ENCODE measurements around the gene PHF12. TPM values are rescaled to one million over a fixed set of nuclear protein-coding genes. Genes with fewer than 3 reads are reported as not detected.

Gene PHF12
- total and polyA plus RNA-seq, 10 of the 15 experiments (the other 5 are each of a cell fraction or from before 2014, with no cell fraction given), result 1.3 to 43.9 (median 19.2) TPM

- TF ChIP-seq PKNOX1 (IDR thresholded peaks at IDR 0.05) (peak; percentile 42), EGR1 (IDR thresholded peaks at IDR 0.05; ENCODE audit: borderline replicate concordance in 1 of 2, low read depth in 2 of 2, low read length in 2 of 2) (peak; percentile 90 to 98), HCFC1 (IDR thresholded peaks at IDR 0.05; ENCODE audit: low read length) (peak; percentile 55), ZNF687 (IDR thresholded peaks at IDR 0.05) (peak; percentile 89), ZNF592 (IDR thresholded peaks at IDR 0.05) (peak; percentile 92), HDAC6 (IDR thresholded peaks at IDR 0.05; ENCODE audit: unreplicated experiment) (peak; percentile 58), TARDBP (IDR thresholded peaks at IDR 0.05; ENCODE audit: borderline replicate concordance) (no peak; the same call in 1 of the 2 replicates), LARP7 (IDR thresholded peaks at IDR 0.05) (peak; percentile 99), YY1 (IDR thresholded peaks at IDR 0.05; ENCODE audit: low read depth, low read length) (peak; percentile 82), ZSCAN29 (IDR thresholded peaks at IDR 0.05) (peak; percentile 78), ZNF384 (IDR thresholded peaks at IDR 0.05; ENCODE audit: borderline replicate concordance, low read depth, low read length) (peak; percentile 42; the same call in 1 of the 2 replicates), JUND (IDR thresholded peaks at IDR 0.05; ENCODE audit: low read depth, low read length) (peak; percentile 57; the same call in 1 of the 2 replicates), ZNF24 (IDR thresholded peaks at IDR 0.05) (peak; percentile 74; the same call in 1 of the 2 replicates), MLLT1 (IDR thresholded peaks at IDR 0.05) (0 out of 2 replicates have a peak, but pooled peaks have one; percentile 10), RELB (IDR thresholded peaks at IDR 0.05; ENCODE audit: low read depth) (0 out of 2 replicates have a peak, but pooled peaks have one; percentile 29)
Observed at GRCh38 chr17:28902819-28903545, 48.3 kb downstream of the PHF12 start, which contains the start of gene DHRS13 (continued).

Measured in GM12878 (cell line).